HCEC 1CT (cell line): Measurements from ENCODE around the gene INHBE.
"Not testable (repeated sequence)": the region's sequence is repeated elsewhere in the genome, so short reads cannot be mapped to it uniquely, and the experiment has no call there.

Experiments used
- DNase-seq: peaks from one replicate; pipeline ENCODE4 v3.0.0-alpha.2; 2017

The INHBE gene

DNA sequence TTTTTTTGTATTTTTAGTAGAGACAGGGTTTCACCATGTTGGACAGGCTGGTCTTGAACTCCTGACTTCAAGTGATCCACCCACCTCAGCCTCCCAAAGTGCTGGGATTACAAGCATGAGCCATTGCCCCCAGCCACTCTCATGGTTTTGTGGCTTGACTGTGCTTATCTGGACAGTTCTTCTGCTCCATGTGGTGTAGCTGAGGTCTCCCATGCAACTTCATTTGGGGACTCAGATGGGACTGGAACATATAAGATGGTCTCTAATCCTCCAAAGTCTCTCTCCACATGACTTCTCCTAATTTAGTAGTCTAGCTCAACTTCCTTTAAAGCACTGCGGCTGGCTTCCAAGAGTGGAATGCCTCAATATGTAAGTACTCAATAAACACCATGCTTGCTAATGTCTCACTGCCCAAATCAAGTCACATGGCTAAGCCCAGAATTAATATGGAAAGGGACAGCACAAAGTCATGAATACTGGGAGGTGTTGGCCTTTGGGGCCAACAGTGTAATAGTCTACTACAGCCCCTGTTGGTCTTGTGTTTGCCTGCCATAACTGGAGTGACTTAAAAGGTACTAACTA, 13.2 kb upstream of the INHBE start:
- no peak for DNase-seq

DNA sequence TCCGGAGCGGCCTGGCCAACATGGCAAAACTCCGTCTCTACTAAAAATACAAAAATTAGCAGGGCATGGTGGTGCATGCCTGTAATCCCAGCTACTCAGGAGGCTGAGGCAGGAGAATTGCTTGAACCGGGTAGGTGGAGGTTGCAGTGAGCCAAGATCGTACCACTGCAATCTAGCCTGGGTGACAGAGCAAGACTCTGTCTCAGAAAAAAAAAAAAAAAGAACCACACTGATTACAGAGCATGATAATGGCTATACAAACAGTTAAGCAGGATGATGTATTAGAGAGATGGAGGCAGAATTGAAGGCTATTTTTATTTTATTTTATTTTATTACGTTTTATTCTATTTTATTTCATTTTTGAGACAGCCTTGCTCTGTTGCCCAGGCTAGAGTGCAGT, 10.8 kb upstream of the INHBE start:
- not testable (repeated sequence) for DNase-seq

DNA sequence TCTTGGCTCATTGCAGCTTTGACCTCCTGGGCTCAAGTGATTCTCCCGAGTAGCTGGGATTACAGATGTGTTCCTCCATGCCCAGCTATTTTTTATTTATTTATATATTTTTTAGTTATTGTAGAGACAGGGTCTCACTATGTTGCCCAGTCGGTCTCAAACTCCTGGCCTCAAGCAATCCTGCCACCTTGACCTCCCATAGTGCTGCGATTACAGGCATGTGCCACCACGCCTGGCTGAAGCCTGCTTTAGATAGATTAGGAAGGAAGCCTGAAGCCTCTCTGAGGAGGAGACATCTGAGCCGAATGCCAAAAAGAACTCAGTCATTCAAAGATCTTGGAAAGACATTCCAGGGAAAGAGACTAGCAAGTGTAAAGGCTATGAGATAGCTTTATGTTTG, 10.4 kb upstream of the INHBE start:
- no peak for DNase-seq

- DNase-seq: no peak
Observed at GRCh38 chr12:57446292-57446960, 8.7 kb upstream of the INHBE start.

DNA sequence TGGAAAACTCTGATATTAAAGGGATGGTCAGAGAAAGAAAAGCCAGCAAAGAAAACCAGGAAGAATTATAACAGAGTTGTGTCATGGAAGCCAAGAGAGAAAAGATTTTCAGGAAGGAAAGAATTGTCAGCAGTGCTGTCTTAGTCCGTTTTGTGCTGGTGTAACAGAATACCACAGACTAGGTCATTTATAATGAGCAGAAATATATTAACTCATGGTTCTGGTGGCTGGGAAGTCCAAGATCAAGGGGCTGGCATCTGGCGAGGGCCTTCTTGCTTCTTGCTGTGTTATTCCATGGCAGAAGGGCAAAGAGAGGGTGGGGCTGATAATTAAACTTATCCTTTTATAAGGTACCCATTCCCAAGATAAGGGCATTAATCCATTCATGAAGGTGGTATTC, 6.4 kb upstream of the INHBE start:
- no peak for DNase-seq

DNA sequence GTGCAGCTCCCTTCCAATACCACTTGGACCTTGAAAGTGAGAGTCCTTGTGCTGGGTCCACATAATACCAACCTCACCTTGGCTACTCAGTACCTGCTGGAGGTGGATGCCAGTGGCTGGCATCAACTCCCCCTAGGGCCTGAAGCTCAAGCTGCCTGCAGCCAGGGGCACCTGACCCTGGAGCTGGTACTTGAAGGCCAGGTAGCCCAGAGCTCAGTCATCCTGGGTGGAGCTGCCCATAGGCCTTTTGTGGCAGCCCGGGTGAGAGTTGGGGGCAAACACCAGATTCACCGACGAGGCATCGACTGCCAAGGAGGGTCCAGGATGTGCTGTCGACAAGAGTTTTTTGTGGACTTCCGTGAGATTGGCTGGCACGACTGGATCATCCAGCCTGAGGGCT, 5.7 kb upstream of the INHBE start:
- DNase-seq: no peak

DNA sequence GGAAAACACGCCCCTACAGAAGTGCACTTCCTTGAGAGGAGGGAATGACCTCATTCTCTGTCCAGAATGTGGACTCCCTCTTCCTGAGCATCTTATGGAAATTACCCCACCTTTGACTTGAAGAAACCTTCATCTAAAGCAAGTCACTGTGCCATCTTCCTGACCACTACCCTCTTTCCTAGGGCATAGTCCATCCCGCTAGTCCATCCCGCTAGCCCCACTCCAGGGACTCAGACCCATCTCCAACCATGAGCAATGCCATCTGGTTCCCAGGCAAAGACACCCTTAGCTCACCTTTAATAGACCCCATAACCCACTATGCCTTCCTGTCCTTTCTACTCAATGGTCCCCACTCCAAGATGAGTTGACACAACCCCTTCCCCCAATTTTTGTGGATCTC, 5.0 kb upstream of the INHBE start:
- no peak for DNase-seq

GRCh38 chr12:57451233-57451778, 3.8 kb upstream of the INHBE start:
- no peak for DNase-seq

DNA sequence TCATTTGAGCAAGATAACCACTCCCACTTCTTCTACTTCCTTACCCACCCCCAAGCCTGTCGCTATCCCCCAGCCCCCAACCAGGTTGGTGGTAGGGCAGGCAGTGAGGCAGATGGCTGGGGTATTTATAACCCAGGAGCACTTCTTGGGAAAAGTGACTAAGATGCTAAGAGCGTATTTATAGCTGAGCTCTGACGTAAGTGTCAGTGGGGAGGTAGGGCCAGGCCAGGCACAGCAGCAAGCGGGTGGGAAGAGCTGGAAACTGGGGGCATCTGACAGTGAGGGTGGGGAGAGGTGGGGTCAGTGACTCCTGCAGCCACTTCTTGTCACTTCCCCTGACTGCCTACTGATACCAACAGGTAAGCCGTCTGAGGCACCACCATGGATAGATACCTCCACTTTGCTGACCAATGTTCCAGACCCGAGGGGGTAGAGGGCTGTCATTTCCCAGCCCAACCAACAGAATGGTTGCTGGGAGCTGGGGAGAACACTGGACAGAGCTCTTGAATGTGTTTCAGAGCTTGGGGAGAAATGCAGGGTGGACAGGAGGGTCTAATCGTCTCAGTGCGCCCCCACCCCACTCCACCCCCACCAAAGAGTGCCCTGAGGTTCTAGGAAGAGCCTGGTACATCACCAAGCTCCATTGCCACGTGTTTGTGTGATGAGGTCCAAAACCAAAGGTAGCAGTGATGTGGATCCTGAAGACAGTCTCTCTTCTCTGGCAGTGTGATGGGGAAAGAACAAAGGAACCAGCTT, 2.7 kb upstream of the INHBE start:
- peak; percentile 87 for DNase-seq

- DNase-seq: peak; percentile 73
Observed at GRCh38 chr12:57452937-57453509, 2.1 kb upstream of the INHBE start.

DNA sequence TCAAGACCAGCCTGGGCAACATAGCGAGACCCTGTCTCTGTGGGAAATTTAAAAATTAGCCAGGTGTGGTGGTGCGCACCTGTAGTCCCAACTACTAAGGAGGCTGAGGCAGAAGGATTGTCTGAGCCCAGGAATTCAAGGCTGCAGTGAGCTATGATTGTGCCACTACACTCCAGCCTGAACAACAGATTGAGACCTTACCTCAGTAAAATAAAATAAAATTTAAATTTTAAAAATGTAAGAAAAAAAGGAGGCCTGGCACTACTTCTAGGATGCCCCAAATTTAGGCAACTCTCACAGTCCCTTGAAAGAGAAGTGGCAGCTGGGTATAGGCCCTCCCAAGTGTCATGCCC, 918 bp upstream of the INHBE start:
- DNase-seq: no peak

DNA sequence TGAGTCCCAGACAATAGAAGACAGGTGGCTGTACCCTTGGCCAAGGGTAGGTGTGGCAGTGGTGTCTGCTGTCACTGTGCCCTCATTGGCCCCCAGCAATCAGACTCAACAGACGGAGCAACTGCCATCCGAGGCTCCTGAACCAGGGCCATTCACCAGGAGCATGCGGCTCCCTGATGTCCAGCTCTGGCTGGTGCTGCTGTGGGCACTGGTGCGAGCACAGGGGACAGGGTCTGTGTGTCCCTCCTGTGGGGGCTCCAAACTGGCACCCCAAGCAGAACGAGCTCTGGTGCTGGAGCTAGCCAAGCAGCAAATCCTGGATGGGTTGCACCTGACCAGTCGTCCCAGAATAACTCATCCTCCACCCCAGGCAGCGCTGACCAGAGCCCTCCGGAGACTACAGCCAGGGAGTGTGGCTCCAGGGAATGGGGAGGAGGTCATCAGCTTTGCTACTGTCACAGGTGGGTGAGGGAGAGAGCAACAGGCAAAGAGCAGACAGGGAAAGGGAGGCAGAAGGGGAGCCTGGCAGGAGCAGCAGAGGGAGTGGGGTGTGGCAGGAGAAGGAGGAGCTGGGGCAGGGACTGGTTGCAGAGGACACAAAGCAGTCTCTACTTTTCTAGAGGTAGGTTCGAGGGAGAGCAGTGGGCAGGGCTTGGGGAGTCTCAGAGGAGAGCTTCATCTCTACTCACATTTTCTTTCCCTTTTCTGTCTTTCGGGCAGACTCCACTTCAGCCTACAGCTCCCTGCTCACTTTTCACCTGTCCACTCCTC, 452 bp downstream of the INHBE start:
- no peak for DNase-seq

DNA sequence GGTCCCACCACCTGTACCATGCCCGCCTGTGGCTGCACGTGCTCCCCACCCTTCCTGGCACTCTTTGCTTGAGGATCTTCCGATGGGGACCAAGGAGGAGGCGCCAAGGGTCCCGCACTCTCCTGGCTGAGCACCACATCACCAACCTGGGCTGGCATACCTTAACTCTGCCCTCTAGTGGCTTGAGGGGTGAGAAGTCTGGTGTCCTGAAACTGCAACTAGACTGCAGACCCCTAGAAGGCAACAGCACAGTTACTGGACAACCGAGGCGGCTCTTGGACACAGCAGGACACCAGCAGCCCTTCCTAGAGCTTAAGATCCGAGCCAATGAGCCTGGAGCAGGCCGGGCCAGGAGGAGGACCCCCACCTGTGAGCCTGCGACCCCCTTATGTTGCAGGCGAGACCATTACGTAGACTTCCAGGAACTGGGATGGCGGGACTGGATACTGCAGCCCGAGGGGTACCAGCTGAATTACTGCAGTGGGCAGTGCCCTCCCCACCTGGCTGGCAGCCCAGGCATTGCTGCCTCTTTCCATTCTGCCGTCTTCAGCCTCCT, 1.1 kb downstream of the INHBE start:
- DNase-seq: peak; percentile 41

- no peak for DNase-seq
Observed at GRCh38 chr12:57456737-57457490, 1.8 kb downstream of the INHBE start.

- no peak for DNase-seq
Observed at GRCh38 chr12:57458665-57459054, 3.6 kb downstream of the INHBE start.

GRCh38 chr12:57459055-57459749, 4.1 kb downstream of the INHBE start:
- DNase-seq: peak; percentile 95

DNA sequence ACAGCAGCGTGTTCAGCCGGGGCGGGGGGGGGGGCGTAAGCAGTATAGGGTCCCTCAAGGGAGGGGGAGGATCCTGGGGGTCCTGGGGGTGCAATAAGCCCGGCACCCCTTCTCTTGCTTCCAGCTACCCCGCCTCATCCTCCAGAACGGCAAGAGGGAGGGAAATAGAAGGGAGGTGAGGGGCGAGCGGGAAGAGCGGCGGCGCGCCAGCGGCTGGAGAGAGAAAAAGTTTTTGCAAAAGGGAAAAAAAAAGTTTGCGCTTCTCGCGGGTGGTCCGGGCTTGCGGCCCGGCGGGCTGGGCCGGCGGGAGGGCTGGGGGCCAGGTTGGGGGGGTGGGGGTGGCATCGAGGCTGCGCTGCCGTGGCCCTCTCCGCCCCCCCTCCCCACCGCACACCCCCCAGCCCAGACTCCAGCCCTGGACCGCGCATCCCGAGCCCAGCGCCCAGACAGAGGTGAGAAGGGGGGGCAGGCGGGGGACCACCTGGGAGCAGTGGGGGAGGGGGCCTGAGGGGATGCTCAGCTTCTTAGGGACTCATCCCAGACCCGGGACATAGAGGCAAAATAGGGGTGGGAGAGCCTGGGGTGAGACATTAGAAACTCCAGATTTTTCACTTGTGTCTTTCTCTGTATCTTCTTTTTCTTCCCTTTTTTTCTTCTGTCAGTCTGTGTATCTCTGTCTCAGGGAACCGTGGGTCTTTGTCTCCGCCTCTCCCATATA, 4.8 kb downstream of the INHBE start, which contains the start of gene GLI1:
GLI1 (plus strand) TSS at position 36 of the 718 bp plus-strand sequence. CDS start 3,907 bp downstream, outside the sequence.
- peak; percentile 35 for DNase-seq

DNA sequence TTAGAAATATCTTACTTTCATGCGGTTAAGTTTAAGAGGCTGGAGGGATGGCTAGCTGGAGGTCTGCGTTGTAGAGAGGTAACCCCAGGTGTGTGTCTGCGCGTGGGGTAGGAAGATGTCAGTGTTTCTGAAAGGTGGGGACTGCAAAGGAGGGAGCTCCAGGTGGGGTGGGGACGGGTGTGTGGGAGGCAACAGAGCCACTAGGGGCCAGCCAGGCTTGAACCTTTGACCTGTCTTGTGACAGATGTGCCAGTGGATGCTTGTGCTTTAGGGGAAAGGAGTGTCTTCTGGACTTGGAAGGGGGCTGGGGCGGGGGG, 5.3 kb downstream of the INHBE start:
- DNase-seq: no peak

DNA sequence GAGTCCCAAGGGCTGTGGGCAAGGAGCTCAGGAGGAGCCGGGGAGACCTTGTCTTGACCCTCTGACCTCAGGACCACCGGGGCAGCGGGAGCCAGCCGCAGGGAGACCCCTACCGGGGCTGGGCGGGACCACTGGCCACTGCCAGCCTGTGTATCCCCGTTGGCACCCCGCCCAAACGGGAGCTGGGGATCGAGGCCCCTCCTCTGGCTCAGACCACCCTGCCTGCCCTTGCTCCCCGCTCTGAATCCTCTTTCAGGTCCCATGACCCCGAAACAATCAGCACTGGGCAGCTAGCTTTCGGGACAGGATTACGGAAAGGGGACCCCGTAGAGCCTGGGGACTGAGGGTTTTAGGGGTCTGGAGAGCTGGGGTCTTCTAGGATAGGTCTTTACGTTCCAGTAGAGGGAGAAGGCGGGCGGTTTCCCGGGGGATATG, 5.8 kb downstream of the INHBE start:
- no peak for DNase-seq

DNA sequence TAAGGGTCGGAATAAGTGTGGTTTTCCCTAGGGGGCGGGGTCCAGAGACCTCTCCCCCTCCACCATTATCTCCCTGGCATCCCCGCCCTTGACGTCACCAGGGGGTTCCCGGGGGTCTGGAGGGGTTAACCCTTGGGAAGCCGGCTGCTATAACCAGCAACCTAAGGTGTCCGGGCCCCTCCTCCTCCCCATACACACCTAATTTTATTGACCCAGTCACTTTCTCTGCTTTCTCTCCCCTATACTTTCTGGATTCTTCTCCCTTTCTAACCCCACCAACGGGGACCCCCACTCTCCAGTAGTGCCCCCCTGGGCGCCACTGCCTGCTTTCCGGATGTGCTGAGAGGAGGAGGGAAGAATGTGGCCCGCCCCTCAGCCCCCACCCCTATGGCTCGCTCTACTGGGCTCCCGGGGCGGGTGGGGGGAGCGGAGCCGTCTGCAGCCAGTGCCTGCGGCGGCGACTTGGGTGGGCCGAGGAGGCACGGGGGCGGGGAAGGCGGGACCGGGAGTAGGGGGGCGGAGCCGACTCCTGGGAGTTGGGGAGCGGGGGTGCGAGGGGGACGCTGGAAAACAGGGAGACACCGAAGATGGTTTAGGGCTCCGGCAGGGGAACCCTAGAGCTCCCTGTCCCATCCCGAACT, 6.3 kb downstream of the INHBE start:
- peak; percentile 82 for DNase-seq
